SK-N-SH treated with all-trans-retinoic acid at 6 μM for 48 hours (cell line): ENCODE measurements around the gene SPP1.

ENCODE experiments used
- BACH2 ChIP-seq: fragments of 250-450 bp; sonication (Bioruptor Pico); IDR thresholded peaks from 2 replicates; pipeline ENCODE4 v1.9.0; 2021; ENCODE audit warnings: mild to moderate bottlenecking, borderline replicate concordance
- ESRRG ChIP-seq: fragments of 250-450 bp; sonication (Bioruptor Pico); IDR thresholded peaks from 2 replicates; pipeline ENCODE4 v1.6.1; 2021; ENCODE audit warnings: mild to moderate bottlenecking
- PATZ1 ChIP-seq: fragments of 250-450 bp; sonication (Bioruptor Pico); IDR thresholded peaks from 2 replicates; pipeline ENCODE4 v1.8.0; 2020; ENCODE audit warnings: mild to moderate bottlenecking, moderate library complexity, borderline replicate concordance
- PPARA ChIP-seq: fragments of 250-450 bp; sonication (Bioruptor Pico); IDR thresholded peaks from 2 replicates; pipeline ENCODE4 v1.5.0; 2020; ENCODE audit warnings: mild to moderate bottlenecking, borderline replicate concordance
- RARB ChIP-seq: fragments of 250-450 bp; sonication (Bioruptor Pico); IDR thresholded peaks from 2 replicates; pipeline ENCODE4 v1.8.0; 2021; ENCODE audit warnings: mild to moderate bottlenecking, moderate library complexity
- ZC3H10 ChIP-seq: fragments of 250-450 bp; sonication (Bioruptor Pico); IDR thresholded peaks from 2 replicates; pipeline ENCODE4 v1.5.1; 2021; ENCODE audit warnings: mild to moderate bottlenecking, moderate library complexity
- ZFP3 ChIP-seq: fragments of 250-450 bp; sonication (Bioruptor Pico); IDR thresholded peaks from 2 replicates; pipeline ENCODE4 v1.5.0; 2020; ENCODE audit warnings: mild to moderate bottlenecking, moderate library complexity
- ZFP30 ChIP-seq: fragments of 450-650 bp; formaldehyde crosslinking; IDR thresholded peaks from 2 replicates; pipeline ENCODE4 v1.5.0; 2022; ENCODE audit warnings: mild to moderate bottlenecking, moderate library complexity
- ZNF70 ChIP-seq: fragments of 450-650 bp; formaldehyde crosslinking; IDR thresholded peaks from 2 replicates; pipeline ENCODE4 v1.5.0; 2020; ENCODE audit warnings: mild to moderate bottlenecking, moderate library complexity

DNA sequence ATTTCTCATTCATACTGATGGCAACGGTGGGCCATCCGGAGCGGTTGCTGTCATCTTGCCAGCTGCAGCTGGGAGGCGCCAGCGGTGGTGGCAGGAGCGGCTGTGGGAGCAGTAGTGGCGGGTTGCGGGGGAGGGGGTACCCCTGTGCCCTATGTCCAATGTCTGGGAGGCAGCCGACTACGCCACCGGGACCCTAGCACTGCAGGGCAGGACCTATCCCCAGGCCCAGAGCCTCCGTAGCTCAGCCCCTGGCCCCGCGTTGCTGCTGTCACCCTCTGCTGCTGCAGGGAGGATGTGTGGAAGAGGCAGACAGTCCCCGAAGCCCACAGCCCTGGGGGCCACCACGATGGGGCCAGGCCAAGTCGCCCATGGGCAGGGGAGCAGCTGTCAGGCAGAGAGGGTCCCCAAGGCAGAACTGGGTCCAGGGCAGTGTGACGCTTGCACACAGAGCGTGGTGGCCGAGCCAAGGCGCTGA lies 10.0 kb upstream of the SPP1 start:
- TF ChIP-seq ZNF70 (CRISPR knock-in tag) (no peak), RARB (no peak), BACH2 (CRISPR knock-in tag) (no peak), PATZ1 (no peak), ZFP30 (CRISPR knock-in tag) (no peak), ESRRG (CRISPR knock-in tag) (no peak), PPARA (no peak), ZFP3 (CRISPR knock-in tag) (no peak), ZC3H10 (no peak)
